Neural progenitor cell (in vitro differentiated cells): Measurements from ENCODE around the gene KRR1. TPM values are rescaled to one million over a fixed set of nuclear protein-coding genes. Genes with fewer than 3 reads are reported as not detected.

Experiments used
- DNase-seq: peaks from one replicate; pipeline ENCODE4 v3.0.0-alpha.2; 2016; ENCODE audit warnings: low spot score
- H2AFZ ChIP-seq: fragments of 200-600 bp; sonication (generic); replicated peaks from 2 replicates; pipeline ENCODE4 v1.6.1; 2016; ENCODE audit warnings: antibody characterized with exemption
- H3F3A ChIP-seq: fragments of 200-600 bp; sonication (generic); 2 replicates; pipeline ENCODE4 v1.6.1; 2016; ENCODE audit warnings: antibody characterized with exemption, low read depth
- H3K27ac ChIP-seq: fragments of 200-600 bp; sonication (generic); 2 replicates; pipeline ENCODE4 v1.5.1; 2016; ENCODE audit warnings: mild to moderate bottlenecking
- H3K27me3 ChIP-seq: fragments of 200-600 bp; sonication (generic); 2 replicates; pipeline ENCODE4 v1.6.1; 2016; ENCODE audit warnings: mild to moderate bottlenecking, moderate library complexity
- H3K36me3 ChIP-seq: fragments of 200-600 bp; sonication (generic); 2 replicates; pipeline ENCODE4 v1.5.1; 2016
- H3K4me1 ChIP-seq: fragments of 200-600 bp; sonication (generic); 2 replicates; pipeline ENCODE4 v1.6.1; 2016; ENCODE audit warnings: mixed run types
- H3K4me2 ChIP-seq: fragments of 200-600 bp; sonication (generic); 2 replicates; pipeline ENCODE4 v1.6.1; 2016
- H3K4me3 ChIP-seq: fragments of 200-600 bp; sonication (generic); 2 replicates; pipeline ENCODE4 v1.5.1; 2016
- H3K79me2 ChIP-seq: fragments of 200-600 bp; sonication (generic); 2 replicates; pipeline ENCODE4 v1.6.1; 2016; ENCODE audit warnings: low read depth
- H3K9ac ChIP-seq: fragments of 200-600 bp; sonication (generic); 2 replicates; pipeline ENCODE4 v1.6.1; 2016
- H3K9me3 ChIP-seq: fragments of 200-600 bp; sonication (generic); 2 replicates; pipeline ENCODE4 v1.5.1; 2016; ENCODE audit warnings: low read depth
- H4K20me1 ChIP-seq: fragments of 200-600 bp; sonication (generic); 2 replicates; pipeline ENCODE4 v1.6.1; 2016; ENCODE audit warnings: low read depth
- H3K27ac Mint-ChIP-seq: 3 replicates; pipeline ENCODE4 v1.8.0; 2021; ENCODE audit warnings: mixed read lengths
- H3K27me3 Mint-ChIP-seq: 2 replicates; pipeline ENCODE4 v1.8.0; 2022; ENCODE audit warnings: low read depth, mild to moderate bottlenecking, inconsistent platforms, moderate library complexity, mixed read lengths; ENCODE audit not compliant: insufficient read depth
- H3K36me3 Mint-ChIP-seq: 3 replicates; pipeline ENCODE4 v1.8.0; 2021; ENCODE audit warnings: mixed read lengths
- H3K4me1 Mint-ChIP-seq: 3 replicates; pipeline ENCODE4 v1.8.0; 2021; ENCODE audit warnings: mixed read lengths
- H3K4me3 Mint-ChIP-seq: 3 replicates; pipeline ENCODE4 v1.8.0; 2021; ENCODE audit warnings: mild to moderate bottlenecking, moderate library complexity, mixed read lengths
- H3K9me3 Mint-ChIP-seq: 3 replicates; pipeline ENCODE4 v1.8.0; 2020; ENCODE audit warnings: mixed read lengths
- CTCF ChIP-seq: fragments of 200-600 bp; sonication (generic); IDR thresholded peaks from 2 replicates; pipeline ENCODE4 v1.5.1; 2017; ENCODE audit warnings: antibody characterized with exemption, mild to moderate bottlenecking
- EZH2 ChIP-seq: fragments of 200-600 bp; sonication (generic); IDR thresholded peaks from 2 replicates; pipeline ENCODE4 v1.6.1; 2017; ENCODE audit warnings: antibody characterized with exemption, mild to moderate bottlenecking, moderate library complexity
- EZH2phosphoT487 ChIP-seq: fragments of 200-600 bp; sonication (generic); IDR thresholded peaks from 2 replicates; pipeline ENCODE4 v1.6.1; 2017; ENCODE audit warnings: antibody characterized with exemption
- total RNA-seq: library from RNA; depleted of rRNA; stranded (reverse); fragments of >200 nt; gene quantifications from 2 replicates; pipeline ENCODE4 v1.2.3, GENCODE V29; 2015; ENCODE audit warnings: low replicate concordance

KRR1 gene
- total RNA-seq, 1 donor from 2014 or later: 70.0 TPM

GRCh38 chr12:75474116-75474515, 37.3 kb downstream of the KRR1 start:
- H3F3A ChIP-seq: no peaks in the 10 kb centered on the region
- H3K4me3 ChIP-seq: no peak overlapping the region
- no peaks in the 10 kb centered on the region for H3K4me1 ChIP-seq
- no peak overlapping the region for H3K27ac ChIP-seq
- no peaks in the 10 kb centered on the region for H3K4me1 Mint-ChIP-seq
- no peaks in the 10 kb centered on the region for H3K79me2 ChIP-seq
- H3K4me2 ChIP-seq: no peak overlapping the region
- no peak overlapping the region for H3K9ac ChIP-seq
- peaks cover 2% of the 10 kb centered on the region for H3K27me3 Mint-ChIP-seq
- DNase-seq: no peak
- H3K9me3 ChIP-seq: no peaks in the 10 kb centered on the region
- H4K20me1 ChIP-seq: no peaks in the 10 kb centered on the region
- no peaks in the 10 kb centered on the region for H3K9me3 Mint-ChIP-seq
- H2AFZ ChIP-seq: no peak overlapping the region
- no peaks in the 10 kb centered on the region for H3K36me3 Mint-ChIP-seq
- TF ChIP-seq EZH2 (no peak), CTCF (no peak), EZH2phosphoT487 (no peak)
- no peaks in the 10 kb centered on the region for H3K36me3 ChIP-seq
- no peak overlapping the region for H3K4me3 Mint-ChIP-seq
- no peak overlapping the region for H3K27ac Mint-ChIP-seq
- no peaks in the 10 kb centered on the region for H3K27me3 ChIP-seq

GRCh38 chr12:75471902-75472890, 39.2 kb downstream of the KRR1 start:
- Histone ChIP-seq H3K9me3 (no peaks in the 10 kb centered on the region), H3K4me1 (no peaks in the 10 kb centered on the region), H3K36me3 (no peaks in the 10 kb centered on the region), H3K9ac (no peak overlapping the region), H3K4me3 (no peak overlapping the region), H3K4me2 (no peak overlapping the region), H3K79me2 (no peaks in the 10 kb centered on the region), H4K20me1 (no peaks in the 10 kb centered on the region), H3K27me3 (no peaks in the 10 kb centered on the region), H3F3A (no peaks in the 10 kb centered on the region), H2AFZ (no peak overlapping the region), H3K27ac (no peak overlapping the region)
- no peaks in the 10 kb centered on the region for H3K4me1 Mint-ChIP-seq
- H3K4me3 Mint-ChIP-seq: no peak overlapping the region
- no peaks in the 10 kb centered on the region for H3K9me3 Mint-ChIP-seq
- peaks cover 2% of the 10 kb centered on the region for H3K27me3 Mint-ChIP-seq
- H3K27ac Mint-ChIP-seq: no peak overlapping the region
- no peak for DNase-seq
- no peak for TF ChIP-seq EZH2phosphoT487
- no peak for TF ChIP-seq EZH2
- TF ChIP-seq CTCF: no peak
- H3K36me3 Mint-ChIP-seq: no peaks in the 10 kb centered on the region

- H3K9me3 ChIP-seq: no peaks in the 10 kb centered on the region
- H3K27me3 Mint-ChIP-seq: no peaks in the 10 kb centered on the region
These were observed 51.2 kb downstream of the KRR1 start for GRCh38 chr12:75460204-75460603.

More at GRCh38 chr12:75460204-75460603, 51.2 kb downstream of the KRR1 start:
- DNase-seq: no peak
- Histone ChIP-seq H3K4me3 (no peak overlapping the region), H3K79me2 (no peaks in the 10 kb centered on the region), H3K4me1 (no peaks in the 10 kb centered on the region), H4K20me1 (no peaks in the 10 kb centered on the region), H3K27me3 (no peaks in the 10 kb centered on the region), H3K4me2 (no peak overlapping the region), H3K36me3 (no peaks in the 10 kb centered on the region), H3F3A (no peaks in the 10 kb centered on the region), H3K9ac (no peak overlapping the region), H3K27ac (no peak overlapping the region), H2AFZ (no peak overlapping the region)
- no peak overlapping the region for H3K27ac Mint-ChIP-seq
- H3K36me3 Mint-ChIP-seq: no peaks in the 10 kb centered on the region
- H3K9me3 Mint-ChIP-seq: peaks cover 12% of the 10 kb centered on the region
- no peaks in the 10 kb centered on the region for H3K4me1 Mint-ChIP-seq
- TF ChIP-seq CTCF (no peak), EZH2 (no peak), EZH2phosphoT487 (no peak)
- H3K4me3 Mint-ChIP-seq: no peak overlapping the region
